OCI-LY3 (cell line): ENCODE measurements around the gene TNKS1BP1.

ENCODE experiments used
- CTCF ChIP-seq: fragments of 200-600, 300-600 bp; sonication (generic); IDR thresholded peaks from 2 replicates; pipeline ENCODE4 v1.5.1; 2014; ENCODE audit warnings: antibody characterized with exemption, low read length, low read depth
- EZH2phosphoT487 ChIP-seq: fragments of 200-600 bp; shearing (Covaris generic); IDR thresholded peaks from 2 replicates; pipeline ENCODE4 v1.6.1; 2018; ENCODE audit warnings: antibody characterized with exemption, mixed run types, low read depth

DNA sequence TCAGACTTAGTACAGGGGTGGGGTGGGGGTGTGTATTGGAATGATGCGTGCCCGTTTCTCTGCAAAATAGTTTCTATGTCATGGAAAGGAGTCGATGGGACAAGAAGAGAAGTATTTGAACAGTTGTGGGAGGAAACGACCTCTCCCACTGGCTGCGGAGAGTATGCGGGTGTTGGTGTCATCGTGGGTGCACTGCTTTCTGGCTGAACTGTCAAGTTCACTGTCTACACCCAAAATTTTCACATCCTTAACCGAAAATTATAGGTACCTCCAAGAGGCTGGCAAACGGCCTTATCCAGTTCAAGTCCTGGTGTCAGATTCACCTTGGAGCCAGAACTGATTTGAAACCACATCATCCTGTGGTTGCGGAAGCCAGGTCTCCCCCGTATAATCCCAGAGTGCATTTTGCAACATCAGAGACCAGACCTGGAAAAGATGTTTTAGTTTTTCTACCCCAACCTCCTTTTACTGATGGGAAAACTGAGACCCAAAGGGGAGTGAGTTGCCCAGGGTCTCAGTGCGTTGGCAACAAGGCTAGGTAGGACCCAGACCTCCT lies 11.4 kb upstream of the TNKS1BP1 start:
- TF ChIP-seq CTCF = no peak
- no peak for TF ChIP-seq EZH2phosphoT487
